Mesenchymal stem cell (in vitro differentiated cells and primary cell): Measurements from ENCODE around the gene ERI3.

Experiments used
- DNase-seq: peaks from one replicate; pipeline ENCODE4 v3.0.0-alpha.2; 2013
- H2AFZ ChIP-seq: one replicate; pipeline ENCODE4 v1.6.1; 2013; ENCODE audit warnings: low read depth, mild to moderate bottlenecking, control low read depth, inconsistent platforms, low read length, moderate library complexity
- H2AK5ac ChIP-seq: 2 replicates; pipeline ENCODE4 v1.6.1; 2013; ENCODE audit warnings: low read length, moderate library complexity, mild to moderate bottlenecking, inconsistent platforms; ENCODE audit not compliant: severe bottlenecking
- H2BK120ac ChIP-seq: one replicate; pipeline ENCODE4 v1.6.1; 2013; ENCODE audit warnings: low read depth, mild to moderate bottlenecking, inconsistent platforms, low read length, moderate library complexity
- H2BK12ac ChIP-seq, 2 experiments: one replicate each; pipeline ENCODE4 v1.6.1; 2013; ENCODE audit warnings: inconsistent platforms in 2 of 2, low read length in 2 of 2, mild to moderate bottlenecking in 2 of 2, moderate library complexity in 2 of 2, control low read depth in 1 of 2
- H2BK15ac ChIP-seq: one replicate; pipeline ENCODE4 v1.6.1; 2013; ENCODE audit warnings: mild to moderate bottlenecking, low read depth, inconsistent platforms; ENCODE audit not compliant: poor library complexity, severe bottlenecking
- H2BK5ac ChIP-seq: 2 replicates; pipeline ENCODE4 v1.6.1; 2013; ENCODE audit warnings: low read depth, mild to moderate bottlenecking, low read length, control low read depth, inconsistent platforms; ENCODE audit not compliant: poor library complexity, severe bottlenecking
- H3K14ac ChIP-seq, 2 experiments: one replicate each; pipeline ENCODE4 v1.6.1; 2013; ENCODE audit warnings: inconsistent platforms in 2 of 2, low read length in 2 of 2, control low read depth in 1 of 2, mild to moderate bottlenecking in 1 of 2, moderate library complexity in 1 of 2
- H3K18ac ChIP-seq, 2 experiments: one replicate each; pipeline ENCODE4 v1.6.1; 2013; ENCODE audit warnings: inconsistent platforms in 2 of 2, low read length in 2 of 2, control low read depth in 1 of 2, low read depth in 1 of 2, mild to moderate bottlenecking in 1 of 2
- H3K23ac ChIP-seq, 2 experiments: one replicate each; pipeline ENCODE4 v1.6.1; 2013; ENCODE audit warnings: inconsistent platforms in 2 of 2, low read length in 2 of 2, mild to moderate bottlenecking in 2 of 2, moderate library complexity in 2 of 2, control low read depth in 1 of 2
- H3K27ac ChIP-seq: 2 replicates; pipeline ENCODE4 v1.5.1; 2013; ENCODE audit warnings: mild to moderate bottlenecking, moderate library complexity, low read length, control low read depth, inconsistent platforms; ENCODE audit not compliant: poor library complexity, severe bottlenecking
- H3K27me3 ChIP-seq, 2 experiments: 2 replicates each; pipeline versions ENCODE4 v1.6.1 to v1.7.0; 2013; ENCODE audit warnings: low read length in 2 of 2, mild to moderate bottlenecking in 2 of 2, moderate library complexity in 2 of 2, control low read depth in 1 of 2, inconsistent platforms in 1 of 2; ENCODE audit not compliant: control insufficient read depth in 1 of 2, insufficient read depth in 1 of 2
- H3K36me3 ChIP-seq, 2 experiments: 2 replicates each; pipeline versions ENCODE4 v1.6.1 to v1.7.0; 2013; ENCODE audit warnings: low read length in 2 of 2, control low read depth in 1 of 2, inconsistent platforms in 1 of 2, low read depth in 1 of 2, mild to moderate bottlenecking in 1 of 2; ENCODE audit not compliant: insufficient read depth in 2 of 2, control insufficient read depth in 1 of 2
- H3K4ac ChIP-seq, 2 experiments: one replicate each; pipeline ENCODE4 v1.6.1; 2013; ENCODE audit warnings: inconsistent platforms in 2 of 2, low read length in 2 of 2, mild to moderate bottlenecking in 2 of 2, moderate library complexity in 2 of 2, control low read depth in 1 of 2, low read depth in 1 of 2
- H3K4me1 ChIP-seq: 2 replicates; pipeline ENCODE4 v1.6.1; 2013; ENCODE audit warnings: low read depth, low read length, control low read depth; ENCODE audit not compliant: control insufficient read depth, insufficient read depth
- H3K4me2 ChIP-seq: 2 replicates; pipeline ENCODE4 v1.6.1; 2013; ENCODE audit warnings: low read length, mild to moderate bottlenecking, inconsistent platforms; ENCODE audit not compliant: poor library complexity, severe bottlenecking
- H3K4me3 ChIP-seq, 2 experiments: 2 replicates each; pipeline versions ENCODE4 v1.5.1 to v1.7.0; 2013; ENCODE audit warnings: low read length in 2 of 2, mild to moderate bottlenecking in 2 of 2, control low read depth in 1 of 2, low read depth in 1 of 2; ENCODE audit not compliant: insufficient read depth in 1 of 2
- H3K79me1 ChIP-seq: replicated peaks from 2 replicates; pipeline ENCODE4 v1.6.1; 2013; ENCODE audit warnings: mild to moderate bottlenecking, control low read depth, low read length, inconsistent platforms; ENCODE audit not compliant: poor library complexity, severe bottlenecking
- H3K9ac ChIP-seq: 2 replicates; pipeline ENCODE4 v1.7.0; 2013; ENCODE audit warnings: mild to moderate bottlenecking, low read length, moderate library complexity
- H3K9me3 ChIP-seq: 2 replicates; pipeline ENCODE4 v1.7.0; 2013; ENCODE audit warnings: mild to moderate bottlenecking, low read length; ENCODE audit not compliant: control insufficient read depth
- H4K8ac ChIP-seq: one replicate; pipeline ENCODE4 v1.6.1; 2013; ENCODE audit warnings: inconsistent platforms, mild to moderate bottlenecking, low read length, moderate library complexity
- H4K91ac ChIP-seq: one replicate; pipeline ENCODE4 v1.6.1; 2013; ENCODE audit warnings: mild to moderate bottlenecking, low read length, inconsistent platforms
- WGBS: methylation state at CpG from one replicate; pipeline ENCODE4 v1.1.7; 2013; ENCODE audit warnings: mixed read lengths; 5-methylcytosine and 5-hydroxymethylcytosine counted together

The ERI3 gene

DNA sequence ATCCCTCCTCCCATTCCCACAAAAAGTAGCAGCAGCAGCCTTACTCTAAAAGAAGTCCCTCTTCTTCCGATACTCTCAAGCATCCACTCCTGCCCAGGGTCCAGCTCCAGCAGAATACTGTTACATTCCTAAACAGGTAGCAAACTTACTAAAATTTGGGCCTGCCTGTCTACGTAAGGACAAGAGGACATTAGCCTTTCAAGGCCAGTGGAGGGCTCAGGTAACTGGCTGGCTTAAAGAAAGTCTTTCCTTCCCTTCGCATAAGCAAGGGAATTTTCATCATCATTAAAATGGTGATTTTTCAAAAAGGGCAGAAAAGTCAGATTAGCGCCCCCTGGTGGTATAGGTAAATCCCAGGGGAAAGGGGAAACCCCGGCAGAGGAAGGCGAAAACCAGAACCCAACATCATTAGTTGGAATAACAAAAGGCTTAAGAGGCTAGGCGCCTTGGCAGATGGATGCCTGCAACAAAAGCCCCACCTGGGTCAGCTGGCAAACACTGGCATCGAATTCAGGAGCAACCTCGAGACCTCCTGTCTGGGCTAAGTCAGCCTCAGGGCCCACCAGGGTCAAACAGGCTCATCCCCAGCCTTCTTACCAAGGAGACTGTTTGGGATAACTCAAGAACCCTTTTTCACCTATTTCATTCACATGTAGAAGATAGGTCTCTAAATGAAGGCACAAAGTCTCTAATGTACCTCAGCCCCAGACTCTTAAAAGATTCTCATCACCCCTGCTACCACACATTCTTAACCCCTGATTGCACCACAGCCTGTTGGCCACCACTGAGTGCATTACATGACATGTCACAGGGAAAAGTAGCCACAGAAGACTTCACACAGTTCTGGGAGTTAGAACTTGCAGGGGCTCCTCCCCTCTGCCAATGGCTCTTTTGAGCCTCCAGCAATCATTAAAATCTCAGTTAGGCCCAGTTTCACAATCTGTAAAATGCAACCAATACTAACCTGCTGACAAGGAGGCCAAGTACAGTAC, 36.7 kb downstream of the ERI3 start:
- peaks cover 47% of the 10 kb centered on the region for H3K79me1 ChIP-seq
- no peak overlapping the region for H3K23ac ChIP-seq
- H3K4ac ChIP-seq = no peak overlapping the region
- H3K4me1 ChIP-seq = peaks cover 9% of the 10 kb centered on the region
- peak; percentile 57 for DNase-seq
- no peak overlapping the region for H3K9ac ChIP-seq
- H4K8ac ChIP-seq = no peak overlapping the region
- no peak overlapping the region for H3K18ac ChIP-seq
- no peak overlapping the region for H3K14ac ChIP-seq
- peaks cover 35 to 59% of the 10 kb centered on the region in 2 experiments for H3K36me3 ChIP-seq
- no peak overlapping the region for H2BK12ac ChIP-seq
- 41% methylated on average over 9 of the region's 9 CpGs for WGBS
- no peak overlapping the region for H3K4me3 ChIP-seq
- H3K9me3 ChIP-seq = no peaks in the 10 kb centered on the region
- no peak overlapping the region for H2AFZ ChIP-seq
- no peak overlapping the region for H4K91ac ChIP-seq
- H3K27me3 ChIP-seq = no peaks in the 10 kb centered on the region
- H2BK15ac ChIP-seq = no peak overlapping the region
- H2BK120ac ChIP-seq = no peak overlapping the region
- H3K4me2 ChIP-seq = no peak overlapping the region
- H3K27ac ChIP-seq = no peak overlapping the region
- H2AK5ac ChIP-seq = peak overlapping the region; percentile 9
- H2BK5ac ChIP-seq = no peak overlapping the region

DNA sequence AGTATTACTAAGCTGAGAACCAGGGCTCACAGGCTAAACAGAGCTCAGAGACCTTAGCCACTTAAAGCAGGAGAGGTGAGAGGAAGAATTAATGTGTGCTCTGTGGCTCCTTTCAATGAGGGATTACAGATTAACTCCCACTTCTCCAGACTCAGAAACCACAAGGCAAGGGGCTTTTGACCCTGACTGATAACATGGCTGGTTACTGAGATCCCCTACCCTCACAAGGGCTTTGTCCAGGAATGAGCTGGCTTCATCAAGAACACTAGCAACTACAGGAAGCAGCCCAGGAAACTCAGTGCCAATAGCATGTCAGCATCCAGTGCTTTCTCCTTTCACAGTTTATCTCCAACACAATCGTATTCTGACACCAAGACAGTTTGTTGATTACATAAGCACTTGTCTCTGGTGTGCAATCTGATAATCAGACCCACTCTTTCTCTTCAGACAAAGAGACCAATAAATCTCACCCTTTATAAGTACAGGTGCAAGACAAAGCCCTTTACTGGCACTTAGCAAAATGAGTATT, 38.8 kb downstream of the ERI3 start:
- no peak overlapping the region for H2BK5ac ChIP-seq
- H2BK120ac ChIP-seq = no peak overlapping the region
- no peaks in the 10 kb centered on the region for H3K27me3 ChIP-seq
- H3K4me1 ChIP-seq = peaks cover 9% of the 10 kb centered on the region
- H3K14ac ChIP-seq = no peak overlapping the region
- H2BK15ac ChIP-seq = no peak overlapping the region
- no peak overlapping the region for H3K9ac ChIP-seq
- no peak for DNase-seq
- H3K9me3 ChIP-seq = no peaks in the 10 kb centered on the region
- no peak overlapping the region for H4K8ac ChIP-seq
- H3K27ac ChIP-seq = peak overlapping the region; percentile 41
- no peak overlapping the region for H4K91ac ChIP-seq
- H3K18ac ChIP-seq = no peak overlapping the region
- H3K4me2 ChIP-seq = no peak overlapping the region
- H3K4me3 ChIP-seq = no peak overlapping the region
- H2AK5ac ChIP-seq = no peak overlapping the region
- no peak overlapping the region for H2BK12ac ChIP-seq
- 42% methylated on average over 1 of the region's 1 CpG for WGBS
- no peak overlapping the region for H3K23ac ChIP-seq
- no peak overlapping the region for H3K4ac ChIP-seq
- H3K79me1 ChIP-seq = peaks cover 55% of the 10 kb centered on the region
- no peak overlapping the region for H2AFZ ChIP-seq
- peaks cover 54 to 80% of the 10 kb centered on the region in 2 experiments for H3K36me3 ChIP-seq

DNA sequence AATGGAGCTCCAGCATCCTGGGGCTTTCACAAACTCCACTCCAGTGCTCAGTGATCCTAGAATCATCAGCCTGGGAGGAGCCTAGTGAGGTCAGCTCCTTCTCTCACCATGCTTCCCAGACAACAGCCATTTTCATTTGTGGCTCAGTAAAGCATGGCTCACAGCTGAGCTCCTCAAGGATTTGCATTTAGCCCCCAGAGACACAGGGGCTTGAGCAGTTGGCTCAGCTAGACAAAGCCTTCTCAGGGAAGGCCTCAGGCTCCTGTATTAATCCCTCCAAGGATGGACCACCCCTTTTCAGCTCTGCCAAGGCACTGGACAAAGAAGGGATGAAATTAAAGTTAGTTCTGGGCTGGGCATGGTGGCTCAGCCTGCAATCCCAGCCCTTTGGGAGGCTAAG, 39.5 kb downstream of the ERI3 start:
- Histone ChIP-seq H3K4me2 (no peak overlapping the region), H3K79me1 (peaks cover 56% of the 10 kb centered on the region), H3K27me3 (no peaks in the 10 kb centered on the region), H2BK120ac (no peak overlapping the region), H3K4me1 (peaks cover 9% of the 10 kb centered on the region), H4K91ac (no peak overlapping the region), H3K23ac (peak overlapping the region in 1 of 2 experiments; percentile 10), H2AFZ (no peak overlapping the region), H2AK5ac (peak overlapping the region; percentile 57), H4K8ac (no peak overlapping the region), H3K4me3 (no peak overlapping the region), H3K4ac (no peak overlapping the region), H2BK5ac (no peak overlapping the region), H3K36me3 (peaks cover 62 to 87% of the 10 kb centered on the region in 2 experiments), H2BK15ac (no peak overlapping the region), H3K27ac (peak overlapping the region; percentile 19), H2BK12ac (no peak overlapping the region), H3K9ac (no peak overlapping the region), H3K18ac (no peak overlapping the region), H3K14ac (no peak overlapping the region), H3K9me3 (no peaks in the 10 kb centered on the region)
- DNase-seq = no peak

GRCh38 chr1:44314452-44314851, 40.6 kb downstream of the ERI3 start:
- Histone ChIP-seq H3K14ac (no peak overlapping the region), H2BK12ac (no peak overlapping the region), H2BK5ac (no peak overlapping the region), H2BK15ac (no peak overlapping the region), H3K9ac (no peak overlapping the region), H2AFZ (no peak overlapping the region), H3K4me3 (no peak overlapping the region), H3K18ac (no peak overlapping the region), H3K36me3 (peaks cover 59 to 91% of the 10 kb centered on the region in 2 experiments), H2AK5ac (no peak overlapping the region), H4K91ac (no peak overlapping the region), H3K23ac (no peak overlapping the region), H3K27ac (no peak overlapping the region), H3K79me1 (peaks cover 56% of the 10 kb centered on the region), H4K8ac (no peak overlapping the region), H2BK120ac (no peak overlapping the region), H3K27me3 (no peaks in the 10 kb centered on the region), H3K9me3 (no peaks in the 10 kb centered on the region), H3K4ac (no peak overlapping the region), H3K4me2 (no peak overlapping the region), H3K4me1 (peaks cover 9% of the 10 kb centered on the region)
- WGBS = 97% methylated on average over 3 of the region's 5 CpGs
- no peak for DNase-seq
